HK-2 (cell line): ENCODE measurements around the gene TM7SF3.

Experiments
- DNase-seq: peaks from one replicate; pipeline ENCODE4 v3.0.0-alpha.2; 2018; ENCODE audit not compliant: unreplicated experiment

Gene TM7SF3

GRCh38 chr12:26928661-26929060 lies 85.5 kb downstream of the TM7SF3 start:
- DNase-seq = no peak
